T-helper 1 cell (primary cell): Measurements from ENCODE around the gene CDC14A.
A peak's percentile ranks its signal among the peaks of the same experiment; 100 is the strongest.

ENCODE experiments used
- DNase-seq, 5 donors: peaks; one replicate each; pipeline ENCODE4 v3.0.0-alpha.2; 2012 to 2020

CDC14A gene

DNA sequence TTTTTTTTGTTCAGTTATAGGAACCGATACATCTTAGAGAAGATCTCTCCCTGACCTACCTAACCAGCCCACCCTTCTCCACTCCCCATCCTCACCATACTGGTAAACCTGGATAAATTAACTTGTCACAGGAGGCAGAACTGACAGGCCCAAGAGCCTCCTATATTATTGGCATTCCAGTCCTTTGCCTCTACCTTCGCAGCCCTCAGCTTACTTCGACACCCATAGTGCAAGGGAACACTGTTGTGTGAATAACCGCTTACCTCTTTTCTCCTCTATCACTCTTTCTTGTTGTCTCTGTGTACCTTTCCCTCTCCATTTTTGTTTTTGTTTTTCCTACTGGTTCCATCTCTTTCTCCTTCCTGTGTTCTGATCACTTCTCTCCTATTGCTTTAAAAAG, 58.7 kb downstream of the CDC14A start:
- DNase-seq = no peak

DNA sequence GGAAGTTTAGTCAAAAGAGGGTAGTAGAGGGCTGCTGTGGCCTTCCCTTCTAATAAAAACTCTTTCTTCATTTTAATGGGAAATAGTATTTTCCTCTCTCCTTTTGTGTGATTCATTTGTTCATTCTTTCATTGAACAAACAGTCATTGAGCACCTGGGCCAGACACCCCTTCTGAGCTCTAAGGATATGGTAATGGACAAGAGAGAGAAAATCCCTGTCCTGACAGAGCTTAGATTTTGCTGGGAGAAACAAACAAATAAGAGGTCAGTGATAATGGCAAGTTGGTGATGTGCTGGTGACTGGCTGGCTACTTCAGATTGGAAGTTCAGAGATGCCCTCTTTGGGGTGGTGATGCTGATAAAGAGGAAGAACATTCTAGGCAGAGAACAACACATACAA, 59.3 kb downstream of the CDC14A start:
- no peak for DNase-seq

DNA sequence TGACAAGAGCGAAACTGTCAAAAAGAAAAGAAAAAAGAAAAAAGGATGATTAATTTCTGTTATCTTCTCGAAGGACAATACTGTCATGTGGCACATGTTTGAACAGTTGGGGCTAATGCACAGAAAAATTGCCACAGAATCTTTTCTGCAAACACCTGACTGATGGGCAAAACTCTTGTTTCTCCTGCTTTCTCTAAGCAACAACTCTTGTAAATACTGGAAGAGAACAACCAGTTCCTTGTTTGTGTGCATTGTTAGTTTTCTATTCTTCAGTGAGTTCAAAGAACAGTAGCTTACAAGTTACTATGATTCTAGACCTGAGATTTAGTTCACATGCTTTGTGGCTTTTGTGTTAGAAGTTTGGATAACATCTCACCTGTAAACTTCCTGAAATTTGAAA, 60.7 kb downstream of the CDC14A start:
- no peak for DNase-seq

DNA sequence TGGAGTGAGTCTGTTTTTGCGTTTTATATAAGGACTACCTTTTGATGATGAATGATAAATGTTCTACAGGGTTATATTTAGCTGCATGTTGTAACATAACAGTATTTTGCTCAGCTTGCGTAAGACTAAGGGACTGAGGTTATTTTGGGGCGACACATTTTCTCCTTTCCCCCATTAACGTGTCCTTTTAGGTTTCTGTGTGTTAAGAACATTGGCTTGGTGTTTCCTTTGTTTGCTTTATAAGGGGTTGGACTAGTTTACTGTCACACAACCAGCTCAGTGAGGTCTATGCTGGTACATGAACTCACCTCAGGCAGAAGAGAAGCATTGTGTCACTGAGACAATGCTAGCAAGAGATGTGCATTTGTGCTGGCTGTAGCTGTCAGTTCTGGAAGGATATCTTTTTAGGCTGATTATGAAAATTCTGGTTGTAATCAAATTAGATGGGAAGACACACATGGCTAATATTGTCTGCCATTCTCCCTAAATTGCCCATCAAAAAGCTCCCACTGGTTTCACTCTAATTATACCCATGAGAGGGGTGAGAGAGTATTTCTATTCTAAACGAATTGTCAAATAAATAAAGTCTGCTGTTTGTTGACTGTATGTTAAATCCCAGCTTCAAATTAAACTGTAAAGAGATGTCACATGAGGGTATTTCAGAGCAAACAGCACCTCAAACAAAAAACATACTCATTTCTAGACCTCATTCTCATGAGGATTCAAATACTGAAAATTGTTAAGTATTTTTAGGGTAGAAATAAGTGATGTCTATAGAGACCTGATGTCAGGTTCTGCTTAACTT, 62.6 kb downstream of the CDC14A start:
- peak in 1 of 5 donors; percentile 46 for DNase-seq

DNA sequence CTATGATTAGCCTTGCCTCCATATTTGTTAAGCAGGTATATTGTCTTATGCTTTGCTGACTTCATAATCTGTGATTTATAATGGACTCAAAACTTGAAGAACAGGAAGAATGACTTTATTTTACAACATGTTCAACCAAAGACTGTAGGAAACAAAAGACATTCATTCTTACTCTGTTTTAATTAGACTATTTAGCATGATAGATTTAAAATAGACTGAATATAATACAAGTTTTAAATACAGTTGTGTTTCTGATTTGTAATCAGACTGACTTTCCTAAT, 63.1 kb downstream of the CDC14A start:
- DNase-seq = no peak

DNA sequence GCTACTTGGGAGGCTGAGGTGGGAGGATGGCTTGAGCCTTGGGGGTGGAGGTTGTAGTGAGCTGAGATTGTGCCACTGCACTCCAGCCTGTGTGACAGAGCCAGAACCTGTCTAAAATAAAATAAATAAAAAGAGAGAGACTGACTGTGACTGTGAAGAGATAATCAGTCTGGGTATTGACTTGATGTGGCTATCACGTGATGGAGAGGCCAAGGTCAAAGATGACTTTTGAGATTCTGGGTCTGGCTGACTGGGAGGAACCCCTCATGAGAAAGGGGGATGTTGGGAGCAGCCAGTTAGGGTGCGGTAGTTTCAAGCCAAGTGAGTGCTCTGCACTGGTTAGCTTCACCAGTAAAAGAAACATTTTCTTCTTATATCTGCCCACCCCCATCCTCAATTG, 66.8 kb downstream of the CDC14A start:
- no peak for DNase-seq

DNA sequence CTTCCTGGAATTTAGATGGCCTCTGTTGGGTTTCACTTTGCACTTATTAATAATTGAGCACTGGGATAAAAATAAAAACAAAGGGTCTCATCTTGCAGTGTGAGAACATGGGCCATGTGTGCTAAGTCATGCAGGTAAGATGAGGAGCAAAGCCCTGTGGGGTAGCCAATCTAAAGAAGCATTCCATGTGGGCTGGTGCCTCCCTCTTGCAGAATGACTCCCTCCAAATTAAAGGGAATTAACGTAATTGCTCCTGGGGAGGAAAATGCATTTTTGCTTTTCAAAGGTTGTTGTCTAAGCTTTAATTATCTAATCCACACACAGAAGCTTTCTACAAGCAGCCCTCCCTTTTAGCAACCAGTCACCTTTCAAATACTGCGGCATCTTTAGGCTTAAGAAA, 69.8 kb downstream of the CDC14A start:
- DNase-seq = no peak

DNA sequence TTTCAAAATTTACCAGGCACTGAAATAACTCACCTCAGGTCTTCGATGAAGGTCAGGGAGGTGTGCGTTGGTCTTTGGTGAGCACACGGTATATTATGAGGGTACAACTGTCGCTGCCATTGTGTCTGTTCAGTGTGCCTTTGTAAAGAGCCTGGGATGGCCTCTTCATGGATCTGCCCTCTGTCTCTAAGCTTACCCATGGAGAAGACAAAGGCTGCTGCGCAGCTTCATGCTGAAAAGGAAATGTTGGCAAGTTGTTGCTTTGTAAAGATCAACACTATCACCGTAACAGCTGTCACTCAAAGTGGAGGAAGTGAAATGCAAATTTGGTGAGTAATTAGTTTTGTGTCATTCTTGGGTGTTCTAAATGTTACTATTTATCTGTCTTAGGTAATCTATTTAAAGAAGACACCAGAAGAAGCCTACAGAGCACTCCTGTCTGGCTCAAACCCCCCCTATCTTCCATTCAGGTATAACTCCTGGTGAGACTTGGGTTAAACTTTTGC, 71.6 kb downstream of the CDC14A start:
- DNase-seq = peak in 2 of 5 donors; percentile 17 to 63

DNA sequence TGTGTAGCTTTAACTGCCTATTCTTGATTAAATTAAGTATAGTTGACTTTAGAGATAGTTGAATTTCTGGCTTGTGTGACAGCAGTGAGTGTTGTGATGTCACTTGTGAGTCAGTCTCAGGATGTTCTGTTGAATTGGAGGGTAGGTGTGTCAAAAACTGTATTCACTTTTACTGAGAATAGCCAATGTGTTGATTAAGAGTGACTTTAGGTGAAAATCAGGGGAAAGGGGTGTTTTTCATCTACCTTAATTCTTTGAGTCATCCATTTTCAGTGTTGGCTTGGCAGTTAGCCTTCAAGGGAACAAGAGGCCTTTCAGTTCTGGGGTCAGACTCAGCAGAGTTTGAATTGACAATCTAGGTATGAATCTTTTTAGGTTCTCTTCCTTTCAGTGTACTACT, 75.9 kb downstream of the CDC14A start:
- peak in 1 of 5 donors; percentile 53 for DNase-seq

DNA sequence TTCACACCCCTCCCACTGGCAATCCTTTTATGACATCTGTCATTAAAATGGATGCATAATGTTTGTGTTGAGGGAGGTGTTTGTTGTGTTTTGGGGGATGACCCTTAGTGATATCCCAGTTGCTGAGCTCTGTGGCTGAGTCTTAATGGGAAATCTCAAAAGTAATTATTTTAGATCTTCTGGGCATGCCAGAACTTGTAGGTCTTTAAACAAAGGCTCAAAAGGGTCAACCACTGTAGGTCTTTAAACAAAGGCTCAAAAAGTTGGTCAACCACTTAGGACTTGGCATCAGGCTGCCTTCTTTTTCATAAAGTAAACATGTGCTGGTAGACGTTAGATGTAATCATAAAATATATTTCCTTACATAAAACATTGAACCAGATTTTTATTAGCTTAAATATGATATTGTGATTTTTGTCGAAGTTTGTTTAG, 78.0 kb downstream of the CDC14A start:
- DNase-seq = no peak

DNA sequence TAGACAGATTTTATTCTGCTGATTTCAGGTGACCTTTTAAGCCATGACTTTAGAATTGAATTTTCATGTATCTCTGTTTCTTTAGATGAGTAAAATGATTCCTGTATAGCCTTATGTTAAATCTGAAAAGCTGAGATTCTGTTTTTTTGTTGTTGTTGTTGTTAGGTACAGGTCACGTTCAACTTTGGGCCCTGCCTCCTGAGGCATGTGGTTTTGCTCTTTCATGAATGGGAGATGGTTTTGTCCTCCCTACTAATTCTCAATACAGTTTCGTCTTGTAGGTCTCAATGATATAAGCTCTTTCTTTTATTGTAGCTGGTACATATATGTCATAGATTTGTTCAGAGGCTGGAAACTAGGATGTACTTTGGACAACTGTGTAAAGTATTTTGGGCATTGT, 79.6 kb downstream of the CDC14A start:
- no peak for DNase-seq

DNA sequence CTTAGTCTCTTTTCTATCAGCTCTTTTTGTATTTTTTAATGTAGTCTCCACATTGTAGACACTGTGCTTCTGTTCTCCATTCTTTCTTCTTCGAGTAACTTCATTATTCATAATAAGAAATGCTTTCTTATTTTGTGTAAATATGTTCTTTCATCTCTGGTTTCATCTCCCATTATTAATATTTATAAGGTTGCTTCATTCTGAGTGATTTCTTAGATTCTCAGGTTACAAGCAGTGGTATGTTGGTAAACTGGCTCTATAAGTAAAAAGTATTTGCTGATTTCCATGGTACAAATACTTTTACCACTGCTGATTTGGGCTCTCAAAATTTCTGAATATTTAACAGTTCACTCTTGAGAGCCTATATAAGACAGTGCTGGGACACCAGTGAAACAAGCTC, 81.3 kb downstream of the CDC14A start:
- no peak for DNase-seq

DNA sequence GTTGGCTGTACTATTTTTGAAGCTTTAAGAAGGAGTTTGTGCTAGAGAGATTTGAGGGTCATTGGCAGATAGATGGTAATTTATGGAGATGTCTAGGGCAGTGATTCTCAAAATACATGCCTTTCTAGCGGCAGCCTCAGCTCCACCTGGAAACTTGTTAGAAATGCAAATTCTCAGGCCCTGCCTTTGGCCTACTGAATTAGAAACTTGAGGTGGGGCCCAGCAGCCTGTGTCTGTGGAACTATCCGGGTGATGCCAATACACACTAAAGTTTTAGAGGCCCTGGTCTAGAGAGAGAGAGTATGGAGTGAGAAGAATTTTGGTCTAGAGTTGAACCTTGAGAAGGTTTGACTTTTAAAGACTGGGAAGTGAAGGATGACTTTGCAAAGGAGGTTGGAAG, 82.5 kb downstream of the CDC14A start:
- no peak for DNase-seq

DNA sequence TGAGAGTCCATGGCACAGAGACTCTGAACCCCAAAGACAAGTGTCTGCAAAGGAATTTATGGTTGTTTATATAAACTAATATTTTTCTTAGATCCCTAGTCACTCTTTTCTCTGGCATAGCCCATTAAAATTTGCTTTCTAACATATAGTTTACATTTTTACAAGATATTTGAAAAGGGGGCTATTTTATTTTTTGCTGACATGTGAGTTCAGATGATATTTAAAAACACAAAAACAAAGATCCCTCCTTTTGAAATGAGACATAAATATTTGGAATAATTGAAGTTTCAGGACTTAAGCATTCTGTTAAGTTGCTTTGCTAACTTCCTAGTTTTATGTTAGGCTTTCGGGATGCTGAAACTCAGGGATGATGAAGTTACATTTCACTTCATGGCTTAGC, 86.1 kb downstream of the CDC14A start:
- no peak for DNase-seq

DNA sequence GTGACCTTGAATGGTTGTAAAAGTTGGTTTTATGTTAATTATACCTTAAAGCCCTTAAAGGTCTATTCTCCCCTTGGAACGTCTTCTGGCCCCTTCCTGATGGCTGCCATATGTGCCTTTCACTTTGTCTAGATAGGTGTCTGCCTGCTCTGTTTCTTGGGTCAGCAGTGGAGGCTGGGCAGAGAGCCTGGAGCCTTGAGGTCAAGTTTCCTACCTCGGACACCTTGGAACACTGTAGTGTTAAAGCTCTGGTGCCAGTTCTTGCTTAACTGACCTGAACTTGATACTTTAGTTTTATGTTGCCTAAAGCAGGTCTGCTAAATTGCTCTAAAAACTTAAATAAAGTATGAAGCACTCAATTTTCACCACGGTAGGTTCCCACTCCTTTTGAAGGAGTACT, 86.5 kb downstream of the CDC14A start:
- DNase-seq = no peak

DNA sequence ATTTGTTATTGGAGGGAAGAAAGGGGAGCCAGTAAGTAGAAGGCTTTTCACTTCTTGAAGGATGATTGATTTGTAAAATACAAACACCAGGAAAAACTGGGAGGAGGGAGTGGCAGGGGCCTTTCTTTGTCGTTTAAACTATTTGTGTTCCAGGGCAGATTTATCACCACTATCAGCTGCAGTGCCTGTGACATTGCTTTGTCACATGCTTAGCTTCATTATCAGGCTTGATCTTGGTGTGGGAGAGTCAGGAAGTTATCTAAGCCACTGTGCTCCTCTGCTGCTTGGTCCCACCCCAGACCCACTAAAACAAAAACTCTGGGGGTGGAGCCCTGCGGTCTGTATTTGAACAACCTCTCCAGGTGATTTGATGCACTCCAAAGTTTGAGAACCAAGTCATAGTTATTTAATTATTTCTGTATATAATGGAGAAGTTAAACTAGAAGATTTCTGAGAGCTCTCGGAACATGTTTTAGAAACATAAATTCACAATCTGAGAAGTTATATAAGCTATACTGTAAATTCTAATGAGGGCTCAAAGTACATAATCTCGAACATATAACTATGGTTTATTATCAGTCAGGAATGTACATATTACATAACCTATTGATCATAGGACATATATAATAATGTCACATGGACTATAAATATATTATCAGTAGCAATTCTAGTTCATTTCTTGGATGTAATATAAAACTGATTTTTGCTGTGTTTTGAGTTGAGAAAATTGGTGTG, 87.9 kb downstream of the CDC14A start:
- peak; percentile 55 to 85 (median 69) for DNase-seq

DNA sequence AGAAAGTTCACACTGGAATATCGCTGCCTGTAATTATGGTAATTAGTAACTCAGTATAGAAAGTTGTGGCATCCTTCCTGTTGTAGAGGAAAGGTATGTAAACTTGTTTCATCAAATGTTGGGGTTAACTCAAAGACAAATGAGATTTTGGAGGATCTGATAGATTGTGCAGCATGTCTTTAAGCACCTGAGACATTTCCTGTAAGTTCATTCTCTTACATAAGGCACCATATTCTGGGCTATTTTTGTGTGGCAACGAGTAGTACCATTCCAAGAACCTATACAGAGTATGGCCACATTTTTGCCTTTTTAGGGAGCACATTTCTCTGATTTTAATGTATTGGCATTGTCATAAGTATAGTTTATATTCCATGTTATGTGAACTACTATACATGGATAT, 88.8 kb downstream of the CDC14A start:
- DNase-seq = peak in 1 of 5 donors; percentile 39

DNA sequence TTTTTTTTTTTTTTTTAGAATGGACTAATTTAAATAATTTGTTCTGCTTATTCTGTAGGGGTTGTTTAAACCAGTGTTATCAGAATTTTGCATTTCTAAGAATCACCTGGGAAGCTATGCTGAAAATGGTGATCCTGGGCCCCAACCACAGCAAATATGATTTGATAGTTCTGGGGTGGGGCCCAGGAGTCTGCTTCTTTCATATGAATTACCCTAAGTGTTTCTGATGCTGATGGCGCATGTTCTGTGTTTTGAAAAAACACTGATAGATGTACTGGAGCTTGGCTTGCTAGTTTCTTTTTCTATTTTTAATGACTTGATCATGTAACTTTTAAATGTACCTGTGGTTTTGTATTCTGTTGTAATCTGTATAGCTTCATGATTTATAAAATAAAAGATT, 89.3 kb downstream of the CDC14A start:
- peak in 3 of 5 donors; percentile 21 to 67 (median 24) for DNase-seq

DNA sequence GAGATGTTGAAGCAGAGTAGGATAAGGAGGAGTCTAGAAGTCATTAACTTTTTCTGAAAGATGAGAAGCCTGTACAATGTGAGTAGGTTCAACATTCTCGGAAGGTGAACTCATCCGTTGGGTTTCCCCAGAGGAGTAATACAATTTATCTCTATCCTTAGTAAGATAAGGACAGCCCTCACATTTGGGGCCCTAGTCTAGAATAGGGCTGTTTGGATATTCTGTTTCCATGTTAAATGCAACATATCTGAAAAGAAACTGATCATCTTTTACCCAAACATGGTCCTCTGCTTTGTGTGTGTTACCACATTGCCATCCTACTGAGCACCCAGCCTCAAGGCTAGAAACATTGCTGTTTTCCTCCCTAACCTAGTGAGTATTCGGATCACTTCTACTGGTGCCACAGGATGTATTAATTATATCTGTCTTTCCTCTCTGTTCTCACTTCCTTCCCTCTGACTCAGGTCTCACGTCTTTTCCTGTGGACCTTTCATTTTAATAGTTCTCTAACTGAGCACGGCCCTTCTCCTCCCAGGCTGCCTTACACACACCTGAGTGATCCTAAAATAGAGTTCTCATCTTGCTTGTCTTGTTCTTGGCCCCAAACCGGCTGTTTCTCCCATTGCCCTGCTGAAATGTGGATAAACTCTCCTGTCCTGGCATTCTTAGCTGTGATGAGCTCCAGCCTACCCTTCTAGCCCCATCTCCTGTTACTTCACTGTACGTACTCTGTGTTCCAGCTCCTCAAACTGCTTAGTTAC, 91.7 kb downstream of the CDC14A start:
- DNase-seq = peak in 2 of 5 donors; percentile 18 to 83

DNA sequence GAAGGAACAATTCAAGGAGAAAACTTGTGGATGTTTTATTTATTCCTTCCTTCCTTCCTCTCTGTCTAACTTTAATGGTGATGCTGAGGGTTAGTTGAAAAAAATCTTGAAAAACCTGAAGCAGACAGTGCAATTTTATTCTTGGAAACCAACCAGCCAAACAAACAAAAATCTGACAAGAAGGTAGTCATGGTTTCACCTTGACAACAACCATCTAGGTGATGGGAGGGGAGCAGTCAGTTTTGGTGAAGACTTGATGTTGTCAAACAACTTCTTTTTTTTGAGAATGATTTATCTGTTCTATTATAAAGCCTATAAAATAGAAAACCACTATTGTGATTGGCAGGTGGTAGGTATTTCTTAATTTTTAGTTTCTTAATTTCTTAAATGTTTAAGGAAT, 93.3 kb downstream of the CDC14A start:
- DNase-seq = peak in 4 of 5 donors; percentile 41 to 72 (median 49)

DNA sequence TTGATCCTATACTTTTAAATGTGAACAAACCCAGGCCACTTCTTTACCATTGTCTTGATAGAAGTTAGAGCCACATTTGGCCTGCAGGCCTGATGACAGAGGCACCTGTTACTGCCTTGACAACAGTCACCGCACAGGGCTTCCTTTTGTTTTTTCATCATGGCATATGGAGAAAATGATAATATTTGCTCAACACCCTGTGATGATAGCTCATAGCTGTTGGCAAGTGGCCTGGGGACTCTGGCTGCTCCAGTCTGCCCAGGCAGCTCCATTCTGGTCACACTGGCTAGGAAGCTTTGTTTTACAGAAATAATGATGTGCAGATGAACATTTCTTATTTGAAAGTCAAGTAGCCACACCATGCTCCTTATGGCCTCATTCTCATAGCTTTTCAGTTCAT, 96.1 kb downstream of the CDC14A start:
- no peak for DNase-seq

DNA sequence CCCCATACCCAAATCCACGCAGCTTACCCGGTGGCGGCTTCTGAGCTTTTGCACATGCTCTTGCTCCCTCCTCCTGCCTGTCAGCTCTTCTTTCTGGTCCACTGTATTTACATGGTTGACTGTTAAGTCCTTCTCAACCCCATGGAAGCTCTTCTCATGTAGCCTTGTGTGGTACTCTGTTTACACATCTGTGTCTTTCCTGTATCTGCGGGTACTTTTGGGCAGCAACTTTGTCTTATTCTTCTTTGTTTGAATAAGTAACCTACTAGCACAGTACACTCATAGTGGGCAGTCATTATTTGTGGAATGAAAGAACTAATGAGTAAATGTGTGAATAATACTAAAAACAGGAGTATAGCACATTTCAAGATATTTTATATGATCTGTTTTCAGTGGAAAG, 97.2 kb downstream of the CDC14A start:
- peak in 1 of 5 donors; percentile 80 for DNase-seq

DNA sequence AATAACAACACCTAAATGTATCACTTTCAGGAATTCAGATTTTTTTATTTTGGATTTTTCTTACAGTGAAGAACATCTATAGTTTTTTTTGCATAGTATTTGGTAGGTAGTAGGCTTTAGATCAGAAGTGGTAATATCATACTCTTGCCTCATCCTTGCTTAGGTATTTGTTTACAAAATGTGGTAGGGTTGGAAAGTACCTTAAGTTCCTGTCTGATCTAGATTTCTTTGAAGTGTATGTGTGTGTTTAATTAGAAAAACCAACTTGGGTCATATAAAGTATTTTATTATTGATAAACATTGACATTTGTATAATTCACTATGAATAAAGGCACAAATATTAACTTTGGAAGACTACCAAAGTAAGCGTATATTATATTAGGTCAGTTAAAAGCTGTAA, 100.3 kb downstream of the CDC14A start:
- DNase-seq = peak in 1 of 5 donors; percentile 85
